ENCODE results near the gene TAP2. TPM values are rescaled to one million over a fixed set of nuclear protein-coding genes. Genes with fewer than 3 reads are reported as not detected.

The TAP2 gene
- total RNA-seq, 1 donor from 2014 or later: 19.9 TPM

- no peaks in the 10 kb centered on the region for H3K9me3 ChIP-seq
- peak overlapping the region; percentile 57 to 86 for H3K4me3 ChIP-seq
- TF ChIP-seq POLR2AphosphoS5 (IDR thresholded peaks at IDR 0.05; ENCODE audit: insufficient read depth in 1 of 2, low read depth in 1 of 2) (no peak), POLR2A (IDR thresholded peaks at IDR 0.05) (no peak)
- TF ChIP-seq, protein P1, sequence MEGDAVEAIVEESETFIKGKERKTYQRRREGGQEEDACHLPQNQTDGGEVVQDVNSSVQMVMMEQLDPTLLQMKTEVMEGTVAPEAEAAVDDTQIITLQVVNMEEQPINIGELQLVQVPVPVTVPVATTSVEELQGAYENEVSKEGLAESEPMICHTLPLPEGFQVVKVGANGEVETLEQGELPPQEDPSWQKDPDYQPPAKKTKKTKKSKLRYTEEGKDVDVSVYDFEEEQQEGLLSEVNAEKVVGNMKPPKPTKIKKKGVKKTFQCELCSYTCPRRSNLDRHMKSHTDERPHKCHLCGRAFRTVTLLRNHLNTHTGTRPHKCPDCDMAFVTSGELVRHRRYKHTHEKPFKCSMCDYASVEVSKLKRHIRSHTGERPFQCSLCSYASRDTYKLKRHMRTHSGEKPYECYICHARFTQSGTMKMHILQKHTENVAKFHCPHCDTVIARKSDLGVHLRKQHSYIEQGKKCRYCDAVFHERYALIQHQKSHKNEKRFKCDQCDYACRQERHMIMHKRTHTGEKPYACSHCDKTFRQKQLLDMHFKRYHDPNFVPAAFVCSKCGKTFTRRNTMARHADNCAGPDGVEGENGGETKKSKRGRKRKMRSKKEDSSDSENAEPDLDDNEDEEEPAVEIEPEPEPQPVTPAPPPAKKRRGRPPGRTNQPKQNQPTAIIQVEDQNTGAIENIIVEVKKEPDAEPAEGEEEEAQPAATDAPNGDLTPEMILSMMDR (IDR thresholded peaks at IDR 0.05): no peak
- peaks cover 0 to 34% of the 10 kb centered on the region in 2 donors for H3K36me3 ChIP-seq
- H3K4me1 ChIP-seq: peaks cover 26% of the 10 kb centered on the region
- intact Hi-C loops (cut with DNase I): loop anchor here (1.0 to 5.0 kb wide), 2 partner anchors 9 to 127 kb away; partner anchors contain the start of gene PSMB9
- no peaks in the 10 kb centered on the region for H3K27me3 ChIP-seq
- peak overlapping the region; percentile 99 for H3K27ac ChIP-seq
- no peak for DNase-seq (ENCODE audit: extremely low spot score in 2 of 2)
Measured at GRCh38 chr6:32844839-32845383, 6.4 kb upstream of the TAP2 start.

DNA sequence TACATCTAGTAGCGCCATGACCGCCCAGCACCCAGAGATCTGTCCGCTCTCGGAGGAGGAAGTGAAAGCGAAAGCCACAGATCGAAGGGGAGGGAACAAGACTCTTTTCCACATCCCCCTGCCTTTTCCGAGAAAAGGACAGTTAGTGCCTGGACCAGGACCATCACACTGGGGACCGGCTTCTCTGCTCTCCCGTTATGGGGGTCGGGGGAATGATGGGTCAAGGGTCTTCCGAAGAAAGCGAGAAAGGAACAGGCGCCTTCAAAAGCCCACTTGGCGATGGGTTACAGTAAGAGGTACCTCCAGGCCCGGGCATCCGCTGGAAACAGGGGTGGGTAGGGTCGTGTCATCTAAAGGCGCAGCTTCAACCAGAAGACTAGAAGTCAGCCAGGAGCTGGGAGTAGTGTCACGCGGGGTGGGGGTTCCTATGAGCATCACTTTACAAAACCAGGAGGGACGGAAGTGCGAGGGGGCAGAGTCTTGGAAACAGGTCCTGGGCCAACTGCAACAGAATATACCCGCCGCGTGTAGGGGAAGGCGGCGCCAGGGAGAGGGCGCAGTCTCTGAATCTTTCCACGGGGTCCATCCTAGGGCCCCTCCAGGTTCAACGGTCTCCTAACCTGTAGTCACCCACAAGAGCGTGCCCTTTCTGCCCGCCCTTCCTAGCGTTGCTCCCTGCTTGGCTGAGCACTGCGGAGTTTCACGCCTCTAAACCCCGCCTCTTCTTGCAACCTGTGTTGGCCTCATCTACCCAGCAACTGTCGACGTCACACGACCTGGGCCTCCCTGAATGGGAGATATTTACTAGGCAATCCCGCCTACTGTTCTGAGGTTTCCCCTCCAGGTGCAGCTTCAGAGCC is 5.7 kb upstream of the TAP2 start, which contains the start of gene PSMB8:
PSMB8 (minus strand) TSS at position 69 of the 860 bp plus-strand sequence; CDS start at position 18, 51 bp downstream.
- Histone ChIP-seq H3K9me3 (no peaks in the 10 kb centered on the region), H3K27me3 (no peaks in the 10 kb centered on the region), H3K4me1 (peaks cover 26% of the 10 kb centered on the region), H3K36me3 (peaks cover 0 to 32% of the 10 kb centered on the region in 2 donors), H3K27ac (peak within 1 kb of the TSS; percentile 99), H3K4me3 (peak within 1 kb of the TSS; percentile 57 to 86)
- TF ChIP-seq POLR2A (IDR thresholded peaks at IDR 0.05): peak; percentile 62 to 95
- peak; percentile 81 to 99 for TF ChIP-seq POLR2AphosphoS5 (IDR thresholded peaks at IDR 0.05; ENCODE audit: insufficient read depth in 1 of 2, low read depth in 1 of 2)
- TF ChIP-seq, protein P1 (IDR thresholded peaks at IDR 0.05): no peak
- intact Hi-C loops (cut with DNase I): loop anchor here (1.0 to 5.0 kb wide), 2 partner anchors 10 to 128 kb away; partner anchors contain the start of gene PSMB9
- peak in 1 of 2 donors; percentile 98 for DNase-seq (ENCODE audit: extremely low spot score in 2 of 2)

GRCh38 chr6:32843331-32843978 is 4.9 kb upstream of the TAP2 start:
- DNase-seq (ENCODE audit: extremely low spot score in 2 of 2): peak in 1 of 2 donors; percentile 84
- peaks cover 26% of the 10 kb centered on the region for H3K4me1 ChIP-seq
- H3K27me3 ChIP-seq: no peaks in the 10 kb centered on the region
- intact Hi-C loops (cut with DNase I): loop anchor here (5.0 kb wide), 1 partner anchor 129 kb away; no protein-coding TSS in a partner anchor
- H3K9me3 ChIP-seq: no peaks in the 10 kb centered on the region
- peak overlapping the region; percentile 99 for H3K27ac ChIP-seq
- H3K4me3 ChIP-seq: peak overlapping the region; percentile 57 to 86
- H3K36me3 ChIP-seq: peaks cover 0 to 30% of the 10 kb centered on the region in 2 donors
- TF ChIP-seq POLR2AphosphoS5 (IDR thresholded peaks at IDR 0.05; ENCODE audit: insufficient read depth in 1 of 2, low read depth in 1 of 2) (no peak), POLR2A (IDR thresholded peaks at IDR 0.05) (no peak)
- TF ChIP-seq, protein P1 (IDR thresholded peaks at IDR 0.05): no peak

- Histone ChIP-seq H3K4me3 (peak overlapping the region; percentile 57 to 86), H3K36me3 (peaks cover 0 to 22% of the 10 kb centered on the region in 2 donors), H3K27ac (peak overlapping the region; percentile 99), H3K4me1 (peaks cover 29% of the 10 kb centered on the region), H3K27me3 (no peaks in the 10 kb centered on the region), H3K9me3 (no peaks in the 10 kb centered on the region)
- intact Hi-C loops (cut with DNase I): loop anchor here (5.0 kb wide), 1 partner anchor 130 kb away; no protein-coding TSS in a partner anchor
- TF ChIP-seq, protein P1 (IDR thresholded peaks at IDR 0.05): no peak
- no peak for TF ChIP-seq POLR2AphosphoS5 (IDR thresholded peaks at IDR 0.05; ENCODE audit: insufficient read depth in 1 of 2, low read depth in 1 of 2)
- no peak for TF ChIP-seq POLR2A (IDR thresholded peaks at IDR 0.05)
- no peak for DNase-seq (ENCODE audit: extremely low spot score in 2 of 2)
Measured at GRCh38 chr6:32842690-32843089, 4.2 kb upstream of the TAP2 start.
